Stomach smooth muscle (tissue), 2 donors: ENCODE results near the gene ZNF418.
"Not testable (repeated sequence)": the region's sequence is repeated elsewhere in the genome, so short reads cannot be mapped to it uniquely, and the experiment has no call there.

Experiments
- H3K27ac ChIP-seq: one replicate; pipeline ENCODE4 v1.7.0; 2013; ENCODE audit warnings: mild to moderate bottlenecking, low read length, inconsistent platforms
- H3K27me3 ChIP-seq, 2 donors: one replicate each; pipeline ENCODE4 v1.7.0; 2013; ENCODE audit warnings: low read length in 2 of 2; ENCODE audit not compliant: insufficient read depth in 2 of 2, control insufficient read depth in 1 of 2
- H3K36me3 ChIP-seq, 2 donors: one replicate each; pipeline ENCODE4 v1.7.0; 2013; ENCODE audit warnings: low read length in 2 of 2; ENCODE audit not compliant: control insufficient read depth in 2 of 2, insufficient read depth in 2 of 2
- H3K4me1 ChIP-seq: one replicate; pipeline ENCODE4 v1.7.0; 2013; ENCODE audit warnings: low read length; ENCODE audit not compliant: control insufficient read depth, insufficient read depth
- H3K4me3 ChIP-seq, 2 donors: one replicate each; pipeline ENCODE4 v1.7.0; 2013; ENCODE audit warnings: low read length in 2 of 2
- H3K9ac ChIP-seq, 2 donors: one replicate each; pipeline ENCODE4 v1.7.0; 2013; ENCODE audit warnings: low read length in 2 of 2, mild to moderate bottlenecking in 1 of 2
- H3K9me3 ChIP-seq, 2 donors: one replicate each; pipeline ENCODE4 v1.7.0; 2013; ENCODE audit warnings: low read length in 2 of 2; ENCODE audit not compliant: control insufficient read depth in 2 of 2
- donor health status: healthy.
- donor health status: Pancreatic carcinoma.

The ZNF418 gene

DNA sequence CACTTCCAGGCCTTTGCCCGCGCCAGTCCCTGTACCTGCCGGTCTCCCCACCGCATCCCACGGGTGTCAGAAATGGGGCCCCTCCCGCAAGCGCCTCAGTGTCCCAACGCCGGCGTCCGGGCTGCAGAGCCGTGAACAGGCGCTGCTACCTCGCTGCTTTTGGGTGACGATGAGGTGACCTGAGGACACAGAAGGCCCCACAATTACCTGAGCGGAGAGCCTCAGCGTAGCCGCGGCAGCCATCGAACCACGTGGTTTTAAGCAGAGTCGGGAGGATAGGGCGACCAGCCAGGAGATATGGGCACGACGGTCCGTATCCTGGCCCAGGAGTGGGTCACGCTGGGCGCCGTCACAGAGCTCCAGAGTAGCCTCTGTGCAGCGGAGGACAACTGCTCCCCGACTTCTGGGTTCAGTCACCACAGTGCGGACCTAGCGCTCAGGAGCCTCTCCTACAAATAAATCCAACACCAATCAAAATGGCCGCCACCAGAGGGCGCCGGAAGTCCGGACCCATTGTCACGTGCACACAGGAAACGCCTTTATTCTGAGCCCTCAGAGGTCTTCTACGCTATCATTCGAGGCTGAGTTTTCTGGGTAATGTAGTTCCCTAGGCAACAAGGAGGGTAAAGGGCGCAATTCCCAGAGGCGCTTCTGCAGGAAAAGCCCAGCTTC lies 46.5 kb downstream of the ZNF418 start, which contains the start of gene ZNF814:
ZNF814 (minus strand) TSS at position 478 of the 672 bp plus-strand sequence; CDS start at position 243, 235 bp downstream.
- peak within 1 kb of the TSS; percentile 80 to 82 for H3K9ac ChIP-seq
- H3K9me3 ChIP-seq: no peaks in the 10 kb centered on the region
- peaks cover 4% of the 10 kb centered on the region for H3K4me1 ChIP-seq
- H3K36me3 ChIP-seq: no peaks in the 10 kb centered on the region
- peak within 1 kb of the TSS; percentile 67 for H3K27ac ChIP-seq
- H3K4me3 ChIP-seq: peak within 1 kb of the TSS; percentile 88 to 98
- H3K27me3 ChIP-seq: no peaks in the 10 kb centered on the region

DNA sequence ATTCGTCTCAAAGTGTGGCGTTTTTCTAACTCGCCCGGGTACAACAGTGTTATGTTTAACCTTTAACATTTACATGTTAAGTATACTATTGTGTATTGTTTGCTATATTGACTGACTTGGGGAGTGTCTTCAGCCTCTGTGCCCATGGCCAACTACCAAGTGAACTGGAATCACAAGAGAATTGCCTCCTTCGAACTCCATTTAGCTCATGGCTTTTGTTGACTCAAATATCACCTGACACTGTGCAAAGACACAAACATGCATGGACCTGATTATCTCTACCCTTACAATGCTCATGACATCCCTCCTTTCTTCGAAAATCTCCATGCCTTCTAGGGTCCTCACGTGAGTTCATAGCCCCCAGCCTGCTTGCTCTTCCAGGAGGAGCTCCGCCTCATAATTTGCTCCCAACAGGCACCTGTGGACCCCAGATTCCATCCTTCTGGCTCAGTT lies 47.1 kb downstream of the ZNF418 start:
- peak overlapping the region; percentile 88 to 98 for H3K4me3 ChIP-seq
- no peaks in the 10 kb centered on the region for H3K36me3 ChIP-seq
- peaks cover 4% of the 10 kb centered on the region for H3K4me1 ChIP-seq
- no peaks in the 10 kb centered on the region for H3K9me3 ChIP-seq
- peak overlapping the region; percentile 67 for H3K27ac ChIP-seq
- H3K9ac ChIP-seq: peak overlapping the region; percentile 80 to 82
- no peaks in the 10 kb centered on the region for H3K27me3 ChIP-seq

DNA sequence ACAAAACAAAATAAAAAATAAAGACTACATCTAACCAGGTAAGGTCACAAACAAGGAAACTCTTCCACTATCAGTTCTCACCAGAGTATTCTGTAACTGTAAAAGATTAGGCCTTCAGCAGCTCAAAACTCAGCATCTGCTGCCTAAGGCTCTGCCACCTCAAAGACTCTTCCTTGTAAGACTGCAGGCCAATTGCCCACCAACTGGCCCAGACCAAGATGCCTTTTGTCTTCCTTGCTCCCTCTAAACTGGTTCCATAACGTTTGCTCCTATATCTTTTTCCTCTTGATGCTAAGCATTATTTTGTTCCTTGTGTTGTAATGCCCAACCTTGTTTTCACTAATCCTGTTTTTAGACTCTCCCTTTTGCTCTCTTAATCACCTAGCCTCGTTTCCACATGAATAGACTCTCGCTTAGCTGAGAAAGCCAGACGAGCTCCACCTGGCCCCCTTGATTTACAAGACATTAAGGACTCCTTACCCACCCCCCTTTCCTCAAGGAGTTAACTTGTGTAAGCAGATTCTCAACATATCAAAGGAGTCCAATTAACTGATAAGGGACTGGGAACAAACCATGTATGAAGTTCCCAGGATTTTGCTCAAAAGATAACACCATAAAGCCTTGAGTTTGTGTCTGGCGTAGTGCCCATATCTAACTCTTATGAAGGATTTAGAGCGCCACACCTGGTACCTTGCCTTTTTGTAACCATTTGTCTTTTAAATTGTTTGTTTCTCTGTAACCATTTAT lies 47.8 kb downstream of the ZNF418 start:
- H3K4me1 ChIP-seq: peaks cover 4% of the 10 kb centered on the region
- H3K27ac ChIP-seq: no peak overlapping the region
- H3K9me3 ChIP-seq: no peaks in the 10 kb centered on the region
- peak overlapping the region in 1 of 2 donors; percentile 13 for H3K4me3 ChIP-seq
- H3K9ac ChIP-seq: no peak overlapping the region
- no peaks in the 10 kb centered on the region for H3K27me3 ChIP-seq
- no peaks in the 10 kb centered on the region for H3K36me3 ChIP-seq

DNA sequence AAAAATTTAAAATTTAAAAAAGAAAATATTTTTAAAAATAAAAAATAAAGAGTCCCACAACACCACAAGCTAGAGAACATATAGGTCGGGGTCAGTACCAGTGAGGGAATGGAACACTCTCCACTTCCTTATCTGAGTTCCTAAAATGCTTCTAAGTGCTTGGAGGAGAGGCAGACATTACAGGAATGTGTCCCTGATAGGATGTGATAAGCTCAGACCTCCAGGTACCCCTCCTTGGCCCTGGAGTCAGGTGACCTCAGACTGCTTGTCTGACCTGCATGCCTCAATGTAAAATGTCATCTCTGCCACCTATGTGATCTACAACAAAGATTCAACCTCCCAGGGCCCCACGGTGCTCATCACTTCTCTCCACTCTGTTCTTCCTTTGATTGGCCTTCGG lies 49.2 kb downstream of the ZNF418 start:
- Histone ChIP-seq H3K4me1 (peaks cover 4% of the 10 kb centered on the region), H3K9me3 (no peaks in the 10 kb centered on the region), H3K36me3 (no peaks in the 10 kb centered on the region), H3K4me3 (no peak overlapping the region), H3K9ac (no peak overlapping the region), H3K27ac (no peak overlapping the region), H3K27me3 (no peaks in the 10 kb centered on the region)

DNA sequence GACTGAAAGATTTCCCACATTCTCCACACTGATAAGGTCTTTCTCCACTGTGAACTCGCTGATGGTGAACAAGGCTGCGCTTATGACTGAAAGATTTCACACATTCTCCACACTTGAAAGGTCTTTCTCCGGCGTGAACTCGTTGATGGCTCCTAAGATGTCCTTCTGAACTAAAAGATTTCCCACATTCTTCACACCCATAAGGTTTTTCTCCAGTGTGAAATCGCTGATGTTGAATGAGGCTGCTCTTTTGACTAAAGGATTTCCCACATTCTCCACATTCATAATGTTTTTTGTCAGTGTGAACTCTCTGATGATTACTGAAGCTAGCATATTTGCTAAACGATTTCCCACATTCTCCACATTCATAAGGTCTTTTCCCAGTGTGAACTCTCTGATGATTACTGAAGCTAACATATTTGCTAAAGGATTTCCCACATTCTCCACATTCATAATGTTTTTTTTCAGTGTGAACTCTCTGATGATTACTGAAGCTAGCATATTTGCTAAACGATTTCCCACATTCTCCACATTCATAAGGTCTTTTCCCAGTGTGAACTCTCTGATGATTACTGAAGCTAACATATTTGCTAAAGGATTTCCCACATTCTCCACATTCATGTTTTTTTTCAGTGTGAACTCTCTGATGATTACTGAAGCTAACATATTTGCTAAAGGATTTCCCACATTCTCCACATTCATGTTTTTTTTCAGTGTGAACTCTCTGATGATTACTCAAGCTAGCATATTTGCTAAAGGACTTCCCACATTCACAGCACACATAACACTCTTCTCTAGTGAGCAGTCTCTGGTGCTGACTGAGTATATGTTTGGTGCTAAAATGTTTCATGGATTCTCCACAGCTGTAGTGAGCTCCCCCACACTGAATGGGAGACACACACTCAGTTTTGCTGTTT lies 61.1 kb downstream of the ZNF418 start:
- H3K4me1 ChIP-seq, H3K27ac ChIP-seq, H3K27me3 ChIP-seq, H3K9ac ChIP-seq: not testable (repeated sequence)
- Histone ChIP-seq H3K36me3 (peaks cover 10 to 20% of the 10 kb centered on the region in 2 donors), H3K9me3 (peaks cover 31 to 44% of the 10 kb centered on the region in 2 donors), H3K4me3 (peak overlapping the region in 1 of 2 donors; percentile 3)

DNA sequence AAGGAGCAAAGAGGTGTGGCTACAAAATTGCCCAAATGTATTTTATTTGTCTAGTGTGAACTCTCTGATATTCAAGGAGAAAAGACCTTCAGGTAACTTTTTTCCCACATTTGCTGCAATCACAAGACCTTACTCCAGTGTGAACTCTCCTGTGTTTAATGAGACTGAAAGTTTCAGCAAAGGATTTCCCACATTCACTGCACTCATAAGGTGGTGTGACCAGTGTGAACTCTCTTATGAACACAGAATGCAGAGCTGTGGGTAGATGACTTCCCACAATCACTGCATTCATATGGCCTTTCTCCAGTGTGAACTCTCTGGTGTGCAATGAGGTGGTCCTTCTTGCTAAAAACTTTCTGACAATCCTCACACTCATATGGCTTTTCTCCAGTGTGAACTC lies 62.8 kb downstream of the ZNF418 start:
- H3K9me3 ChIP-seq: peaks cover 37 to 48% of the 10 kb centered on the region in 2 donors
- no peaks in the 10 kb centered on the region for H3K4me1 ChIP-seq
- H3K27me3 ChIP-seq: no peaks in the 10 kb centered on the region
- peak overlapping the region; percentile 1 to 36 for H3K4me3 ChIP-seq
- H3K27ac ChIP-seq: no peak overlapping the region
- H3K36me3 ChIP-seq: peaks cover 17 to 25% of the 10 kb centered on the region in 2 donors
- no peak overlapping the region for H3K9ac ChIP-seq
